ENCODE results near the gene EPM2A. TPM values are rescaled to one million over a fixed set of nuclear protein-coding genes. Genes with fewer than 3 reads are reported as not detected.

The EPM2A gene
- total RNA-seq, 1 experiment from 2014 or later = 6.4 TPM

DNA sequence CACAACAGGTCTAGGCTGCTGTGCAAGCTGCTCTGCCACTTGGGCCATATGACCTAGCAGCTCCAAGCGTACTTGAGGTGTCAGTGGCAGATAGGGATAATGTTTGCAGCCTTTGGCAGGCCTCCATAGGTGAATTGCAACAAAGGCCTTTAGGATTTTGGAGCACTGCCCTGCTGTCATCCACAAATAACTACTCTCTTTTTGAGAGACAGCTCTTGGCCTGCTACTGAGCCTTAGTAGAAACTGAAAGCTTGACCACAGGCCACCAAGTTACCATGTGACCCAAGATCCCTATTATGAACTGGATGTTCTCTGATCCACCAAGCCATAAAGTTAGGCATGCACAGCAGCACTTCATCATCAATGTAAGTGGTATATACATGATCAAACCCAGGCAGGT, 49.4 kb upstream of the EPM2A start:
- intact Hi-C loops (cut with micrococcal nuclease) = no loop called here
- H3K9ac ChIP-seq (ENCODE audit: low read length) = no peak overlapping the region
- ChIA-PET POLR2A (no interaction called here), CTCF (no interaction called here), RAD21 (ENCODE audit: low non-redundant PET in 1 of 2, low total read pairs in 2 of 2, uncharacterized antibody in 2 of 2, unreplicated experiment in 2 of 2) (no interaction called here)
- no peaks in the 10 kb centered on the region for H3K9me3 ChIP-seq (ENCODE audit: control insufficient read depth in 1 of 2, insufficient read depth in 1 of 2, low read depth in 1 of 2, low read length in 2 of 2)
- no peak for DNase-seq (ENCODE audit: low read depth, low spot score)
- no peak overlapping the region for H2AFZ ChIP-seq (ENCODE audit: low read depth, low read length, poor library complexity, severe bottlenecking)
- no peaks in the 10 kb centered on the region for H4K20me1 ChIP-seq (ENCODE audit: insufficient read depth)
- H3K9me2 ChIP-seq (ENCODE audit: insufficient read depth) = 0 out of 2 replicates have a peak, but pooled peaks cover 3% of the 10 kb centered on the region
- H3K4me1 ChIP-seq (ENCODE audit: control insufficient read depth in 1 of 2, insufficient read depth in 2 of 2, low read length in 2 of 2) = no peaks in the 10 kb centered on the region
- no peak for TF ChIP-seq EZH2 (IDR thresholded peaks at IDR 0.05)
- no peak for TF ChIP-seq RAD21 (IDR thresholded peaks at IDR 0.05; ENCODE audit: low read depth)
- TF ChIP-seq, protein P1, sequence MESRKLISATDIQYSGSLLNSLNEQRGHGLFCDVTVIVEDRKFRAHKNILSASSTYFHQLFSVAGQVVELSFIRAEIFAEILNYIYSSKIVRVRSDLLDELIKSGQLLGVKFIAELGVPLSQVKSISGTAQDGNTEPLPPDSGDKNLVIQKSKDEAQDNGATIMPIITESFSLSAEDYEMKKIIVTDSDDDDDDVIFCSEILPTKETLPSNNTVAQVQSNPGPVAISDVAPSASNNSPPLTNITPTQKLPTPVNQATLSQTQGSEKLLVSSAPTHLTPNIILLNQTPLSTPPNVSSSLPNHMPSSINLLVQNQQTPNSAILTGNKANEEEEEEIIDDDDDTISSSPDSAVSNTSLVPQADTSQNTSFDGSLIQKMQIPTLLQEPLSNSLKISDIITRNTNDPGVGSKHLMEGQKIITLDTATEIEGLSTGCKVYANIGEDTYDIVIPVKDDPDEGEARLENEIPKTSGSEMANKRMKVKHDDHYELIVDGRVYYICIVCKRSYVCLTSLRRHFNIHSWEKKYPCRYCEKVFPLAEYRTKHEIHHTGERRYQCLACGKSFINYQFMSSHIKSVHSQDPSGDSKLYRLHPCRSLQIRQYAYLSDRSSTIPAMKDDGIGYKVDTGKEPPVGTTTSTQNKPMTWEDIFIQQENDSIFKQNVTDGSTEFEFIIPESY (IDR thresholded peaks at IDR 0.05; ENCODE audit: extremely low read depth, insufficient replicate concordance, low read length) = no peak
- no peak for TF ChIP-seq JUND (IDR thresholded peaks at IDR 0.05)
- no peak for TF ChIP-seq SIN3A (IDR thresholded peaks at IDR 0.05; ENCODE audit: low read depth)
- TF ChIP-seq, protein P2, sequence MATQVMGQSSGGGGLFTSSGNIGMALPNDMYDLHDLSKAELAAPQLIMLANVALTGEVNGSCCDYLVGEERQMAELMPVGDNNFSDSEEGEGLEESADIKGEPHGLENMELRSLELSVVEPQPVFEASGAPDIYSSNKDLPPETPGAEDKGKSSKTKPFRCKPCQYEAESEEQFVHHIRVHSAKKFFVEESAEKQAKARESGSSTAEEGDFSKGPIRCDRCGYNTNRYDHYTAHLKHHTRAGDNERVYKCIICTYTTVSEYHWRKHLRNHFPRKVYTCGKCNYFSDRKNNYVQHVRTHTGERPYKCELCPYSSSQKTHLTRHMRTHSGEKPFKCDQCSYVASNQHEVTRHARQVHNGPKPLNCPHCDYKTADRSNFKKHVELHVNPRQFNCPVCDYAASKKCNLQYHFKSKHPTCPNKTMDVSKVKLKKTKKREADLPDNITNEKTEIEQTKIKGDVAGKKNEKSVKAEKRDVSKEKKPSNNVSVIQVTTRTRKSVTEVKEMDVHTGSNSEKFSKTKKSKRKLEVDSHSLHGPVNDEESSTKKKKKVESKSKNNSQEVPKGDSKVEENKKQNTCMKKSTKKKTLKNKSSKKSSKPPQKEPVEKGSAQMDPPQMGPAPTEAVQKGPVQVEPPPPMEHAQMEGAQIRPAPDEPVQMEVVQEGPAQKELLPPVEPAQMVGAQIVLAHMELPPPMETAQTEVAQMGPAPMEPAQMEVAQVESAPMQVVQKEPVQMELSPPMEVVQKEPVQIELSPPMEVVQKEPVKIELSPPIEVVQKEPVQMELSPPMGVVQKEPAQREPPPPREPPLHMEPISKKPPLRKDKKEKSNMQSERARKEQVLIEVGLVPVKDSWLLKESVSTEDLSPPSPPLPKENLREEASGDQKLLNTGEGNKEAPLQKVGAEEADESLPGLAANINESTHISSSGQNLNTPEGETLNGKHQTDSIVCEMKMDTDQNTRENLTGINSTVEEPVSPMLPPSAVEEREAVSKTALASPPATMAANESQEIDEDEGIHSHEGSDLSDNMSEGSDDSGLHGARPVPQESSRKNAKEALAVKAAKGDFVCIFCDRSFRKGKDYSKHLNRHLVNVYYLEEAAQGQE (IDR thresholded peaks at IDR 0.05; ENCODE audit: low read depth) = no peak
- TF ChIP-seq FOSL1 (IDR thresholded peaks at IDR 0.05; ENCODE audit: low read depth) = no peak
- TF ChIP-seq, protein P3, sequence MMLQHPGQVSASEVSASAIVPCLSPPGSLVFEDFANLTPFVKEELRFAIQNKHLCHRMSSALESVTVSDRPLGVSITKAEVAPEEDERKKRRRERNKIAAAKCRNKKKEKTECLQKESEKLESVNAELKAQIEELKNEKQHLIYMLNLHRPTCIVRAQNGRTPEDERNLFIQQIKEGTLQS (IDR thresholded peaks at IDR 0.05) = no peak
- TF ChIP-seq, protein P4, sequence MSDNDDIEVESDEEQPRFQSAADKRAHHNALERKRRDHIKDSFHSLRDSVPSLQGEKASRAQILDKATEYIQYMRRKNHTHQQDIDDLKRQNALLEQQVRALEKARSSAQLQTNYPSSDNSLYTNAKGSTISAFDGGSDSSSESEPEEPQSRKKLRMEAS (IDR thresholded peaks at IDR 0.05) = no peak
- TF ChIP-seq ELF1 (IDR thresholded peaks at IDR 0.05; ENCODE audit: borderline replicate concordance, low read depth) = no peak
- TF ChIP-seq, protein P5, sequence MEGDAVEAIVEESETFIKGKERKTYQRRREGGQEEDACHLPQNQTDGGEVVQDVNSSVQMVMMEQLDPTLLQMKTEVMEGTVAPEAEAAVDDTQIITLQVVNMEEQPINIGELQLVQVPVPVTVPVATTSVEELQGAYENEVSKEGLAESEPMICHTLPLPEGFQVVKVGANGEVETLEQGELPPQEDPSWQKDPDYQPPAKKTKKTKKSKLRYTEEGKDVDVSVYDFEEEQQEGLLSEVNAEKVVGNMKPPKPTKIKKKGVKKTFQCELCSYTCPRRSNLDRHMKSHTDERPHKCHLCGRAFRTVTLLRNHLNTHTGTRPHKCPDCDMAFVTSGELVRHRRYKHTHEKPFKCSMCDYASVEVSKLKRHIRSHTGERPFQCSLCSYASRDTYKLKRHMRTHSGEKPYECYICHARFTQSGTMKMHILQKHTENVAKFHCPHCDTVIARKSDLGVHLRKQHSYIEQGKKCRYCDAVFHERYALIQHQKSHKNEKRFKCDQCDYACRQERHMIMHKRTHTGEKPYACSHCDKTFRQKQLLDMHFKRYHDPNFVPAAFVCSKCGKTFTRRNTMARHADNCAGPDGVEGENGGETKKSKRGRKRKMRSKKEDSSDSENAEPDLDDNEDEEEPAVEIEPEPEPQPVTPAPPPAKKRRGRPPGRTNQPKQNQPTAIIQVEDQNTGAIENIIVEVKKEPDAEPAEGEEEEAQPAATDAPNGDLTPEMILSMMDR (IDR thresholded peaks at IDR 0.05 in 2 of 3, conservative IDR thresholded peaks at IDR 0.05 in 1 of 3; ENCODE audit: borderline replicate concordance in 1 of 3, insufficient read depth in 1 of 3, low read depth in 2 of 3, low read length in 2 of 3) = no peak
- no peak for TF ChIP-seq TCF7L2 (IDR thresholded peaks at IDR 0.05; ENCODE audit: borderline replicate concordance, extremely low read depth, insufficient read depth, insufficient read length)
- no peak for TF ChIP-seq ZNF274 (IDR thresholded peaks at IDR 0.05; ENCODE audit: low read depth, low read length)
- no peak for TF ChIP-seq SRF (IDR thresholded peaks at IDR 0.05; ENCODE audit: low read depth)
- TF ChIP-seq CBX3 (IDR thresholded peaks at IDR 0.05; ENCODE audit: low read depth) = no peak
- TF ChIP-seq EGR1 (IDR thresholded peaks at IDR 0.05; ENCODE audit: low read depth) = no peak
- TF ChIP-seq ZFX (IDR thresholded peaks at IDR 0.05) = no peak
- TF ChIP-seq EZH2phosphoT487 (IDR thresholded peaks at IDR 0.05; ENCODE audit: borderline replicate concordance) = no peak
- TF ChIP-seq CEBPB (IDR thresholded peaks at IDR 0.05; ENCODE audit: low read depth) = no peak
- TF ChIP-seq POLR2AphosphoS5 (IDR thresholded peaks at IDR 0.05; ENCODE audit: low read depth, low read length) = no peak
- H3K36me3 ChIP-seq (ENCODE audit: control insufficient read depth in 1 of 2, insufficient read depth in 2 of 2, low read length in 2 of 2) = no peaks in the 10 kb centered on the region
- no peaks in the 10 kb centered on the region for H3K79me2 ChIP-seq (ENCODE audit: insufficient read depth, low read length)
- H3K27me3 ChIP-seq (ENCODE audit: insufficient read depth, low read length) = no peaks in the 10 kb centered on the region
- no peak overlapping the region for H3K4me3 ChIP-seq (replicated peaks in 1 of 2; ENCODE audit: low read depth in 1 of 2, low read length in 2 of 2)
- H3K4me2 ChIP-seq (ENCODE audit: low read length) = no peak overlapping the region
- no peak overlapping the region for H3K27ac ChIP-seq (ENCODE audit: low read depth, low read length)
- no peak for ATAC-seq
- BruUV-seq (replicated peaks) = no TSS peak
